ENCODE measurements around the gene NXPH2. TPM values are rescaled to one million over a fixed set of nuclear protein-coding genes. Genes with fewer than 3 reads are reported as not detected.

Gene NXPH2
- total RNA-seq = 0.33 and 0.52 TPM in 2 replicates

DNA sequence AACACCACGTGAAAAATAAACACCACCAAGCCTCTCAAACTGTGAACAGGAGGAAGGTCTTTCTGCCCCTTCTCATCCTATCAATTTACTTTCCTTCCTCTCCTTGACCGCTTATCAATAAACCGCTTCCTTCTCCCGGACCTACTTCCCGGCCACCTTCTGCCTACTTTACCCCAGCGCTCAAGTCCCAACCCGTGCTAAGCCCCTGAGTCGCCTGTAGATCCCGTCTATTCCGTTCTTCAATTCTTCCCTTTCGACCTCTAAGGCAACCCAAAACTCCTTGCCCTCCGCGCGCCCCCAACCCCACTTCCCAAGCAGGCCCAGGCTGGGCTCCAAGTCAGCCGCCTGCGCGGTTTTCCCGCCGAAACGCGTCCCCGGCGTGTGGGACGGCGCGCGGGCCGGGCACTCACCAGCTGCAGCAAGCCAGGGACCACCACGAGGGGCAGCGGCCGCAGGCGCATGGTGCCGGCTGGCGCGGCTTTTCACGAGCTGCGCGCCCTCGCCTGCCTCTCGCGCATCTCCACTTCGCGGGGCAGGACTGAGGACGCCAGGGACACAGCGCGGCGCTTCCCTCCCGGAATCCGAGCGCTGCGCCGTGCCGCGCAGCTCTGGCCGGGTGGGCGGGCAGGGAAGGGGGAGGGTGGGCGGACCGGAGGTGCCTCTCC, at the start of gene NXPH2:
NXPH2 (minus strand) TSS at position 610 of the 665 bp plus-strand sequence; CDS start at position 461, 149 bp downstream.

All from smooth muscle cell of the pulmonary artery (primary cell).